Pancreas (tissue), 10 donors: Measurements from ENCODE around the gene ITPR3. TPM values are rescaled to one million over a fixed set of nuclear protein-coding genes. Genes with fewer than 3 reads are reported as not detected.
A peak's percentile ranks its signal among the peaks of the same experiment; 100 is the strongest.

Source experiments
- ATAC-seq, 4 donors: fragments of 200-7000 bp; cut with Tn5 transposase; one replicate each; pipeline versions ENCODE4 v1.8.0 to v1.9.1; 2020; ENCODE audit warnings: mild to moderate bottlenecking in 4 of 4, moderate library complexity in 4 of 4
- DNase-seq, 6 donors: peaks; one replicate each; pipeline ENCODE4 v3.0.0-alpha.2; 2020
- FAIRE-seq: peaks from 2 replicates; lab custom pipeline; 2012; peaks lifted over from hg19 to GRCh38; lab: Jason Lieb, UNC
- H3K27ac ChIP-seq, 4 donors: fragments of 200-600 bp; sonication (generic); 1 replicate in 3 of 4; 2 replicates in 1 of 4; pipeline versions ENCODE4 v1.5.0 to v1.8.0; 2020
- H3K27me3 ChIP-seq, 4 donors: fragments of 200-600 bp; one replicate each; pipeline ENCODE4 v1.8.0; 2021
- H3K36me3 ChIP-seq, 3 donors: fragments of 200-600 bp; sonication (generic) in 1 of 3; one replicate each; pipeline versions ENCODE4 v1.5.0 to v1.8.0; 2020 to 2021
- H3K4me1 ChIP-seq, 3 donors: fragments of 200-600 bp; one replicate each; pipeline ENCODE4 v1.8.0; 2021
- H3K4me3 ChIP-seq, 4 donors: fragments of 200-600 bp; sonication (generic) in 2 of 4; one replicate each; pipeline versions ENCODE4 v1.5.0 to v1.8.0; 2020 to 2021
- H3K9me3 ChIP-seq, 4 donors: fragments of 200-600 bp; one replicate each; pipeline ENCODE4 v1.8.0; 2021
- CTCF ChIP-seq, 4 donors: fragments of 200-600 bp; sonication (generic) in 3 of 4; IDR thresholded peaks; one replicate each; pipeline versions ENCODE4 v1.5.0 to v1.8.0; 2021; ENCODE audit warnings: antibody characterized with exemption in 4 of 4
- WGBS, 2 donors: extraction: QIAGEN DNeasy Blood & Tissue Kit; methylation state at CpG; one replicate each; pipeline ENCODE4 v1.1.7; 2013; 5-methylcytosine and 5-hydroxymethylcytosine counted together
- intact Hi-C, 3 donors: fragments of 100-400 bp; cut with DNase I; formaldehyde crosslinking; loops; one replicate each; pipeline versions ENCODE4 v1.11.1 to v1.14.2; 2022
- polyA plus RNA-seq, 2 donors: library from polyadenylated mRNA; stranded (reverse); fragments of 200-250 nt; gene quantifications; one replicate each; pipeline ENCODE4 v1.2.3, GENCODE V29; 2013
- total RNA-seq, 6 donors: library from RNA; stranded (reverse); fragmentation: NEBNext Ultra II Directional in 4 of 6; extraction: Animal tissue kit (Norgen Biotek cat#: 25700) in 4 of 6; gene quantifications; one replicate each; pipeline versions ENCODE4 v1.2.1 to v1.2.4, GENCODE V29; 2021 to 2023
- donor health status: healthy with polysubstance abuse.
- donor health status: DM: no; HTN: no; CAD: no; lungs with moderate emphysema.
- donor health status: DM: no; HTN: no; CAD: no.
- donor health status: control.
- donor health status: control.
- donor health status: Bipolar disorder and iron deficiency.
- donor health status: DM: yes; HTN: yes; CAD: no.
- donor health status: DM: no; HTN: no; CAD: no.
- donor health status: DM: no; HTN: no; CAD: no.
- donor health status: DM: yes; HTN: yes; CAD: no.

ITPR3 gene
- total and polyA plus RNA-seq, 8 donors, result 9.1 to 20.3 (median 12.9) TPM

GRCh38 chr6:33707771-33708170 lies 86.6 kb downstream of the ITPR3 start:
- TF ChIP-seq CTCF (IDR thresholded peaks at IDR 0.05), result no peak
- DNase-seq (no peak), ATAC-seq (no peak), FAIRE-seq (no peak)
- H3K36me3 ChIP-seq, result no peaks in the 10 kb centered on the region
- H3K27ac ChIP-seq, result no peak overlapping the region
- H3K4me1 ChIP-seq, result peaks cover 8 to 16% (median 14%) of the 10 kb centered on the region in 3 donors
- H3K4me3 ChIP-seq, result no peak overlapping the region
- H3K27me3 ChIP-seq, result no peaks in the 10 kb centered on the region
- WGBS, 2 donors, result 91 to 93% methylated on average over 5 of the region's 5 CpGs
- H3K9me3 ChIP-seq, result no peaks in the 10 kb centered on the region
- intact Hi-C loops, result no loop called here

- 89 to 91% methylated on average over 10 of the region's 10 CpGs for WGBS, 2 donors
- DNase-seq (no peak), ATAC-seq (no peak), FAIRE-seq (no peak)
- H3K27me3 ChIP-seq, result no peaks in the 10 kb centered on the region
- H3K9me3 ChIP-seq, result no peaks in the 10 kb centered on the region
- no peak overlapping the region for H3K4me3 ChIP-seq
- no peaks in the 10 kb centered on the region for H3K36me3 ChIP-seq
- intact Hi-C loops, result no loop called here
- no peak for TF ChIP-seq CTCF (IDR thresholded peaks at IDR 0.05)
- no peak overlapping the region for H3K27ac ChIP-seq
- H3K4me1 ChIP-seq, result peaks cover 8 to 16% (median 14%) of the 10 kb centered on the region in 3 donors
These were observed 87.5 kb downstream of the ITPR3 start for GRCh38 chr6:33708516-33709204.

GRCh38 chr6:33709605-33710295 lies 88.6 kb downstream of the ITPR3 start:
- DNase-seq (no peak), FAIRE-seq (no peak)

GRCh38 chr6:33710296-33711121 lies 89.4 kb downstream of the ITPR3 start:
- no peaks in the 10 kb centered on the region for H3K27me3 ChIP-seq
- H3K4me1 ChIP-seq, result peaks cover 8 to 17% (median 14%) of the 10 kb centered on the region in 3 donors
- peak overlapping the region; percentile 58 to 90 (median 88) for H3K4me3 ChIP-seq
- FAIRE-seq (no peak), DNase-seq (peak in 1 of 6 donors; percentile 36), ATAC-seq (peak in 2 of 4 donors; percentile 1 to 5)
- H3K27ac ChIP-seq, result no peak overlapping the region
- WGBS, 2 donors, result 69 to 70% methylated on average over 15 of the region's 15 CpGs
- no peak for TF ChIP-seq CTCF (IDR thresholded peaks at IDR 0.05)
- no peaks in the 10 kb centered on the region for H3K9me3 ChIP-seq
- H3K36me3 ChIP-seq, result no peaks in the 10 kb centered on the region
- intact Hi-C loops, result loop anchor here in 1 of 3 donors (5.0 kb wide), 1 partner anchor 52 kb away; no protein-coding TSS in a partner anchor

More at GRCh38 chr6:33709605-33710295, 88.6 kb downstream of the ITPR3 start:
- Histone ChIP-seq H3K4me1 (peaks cover 8 to 16% (median 14%) of the 10 kb centered on the region in 3 donors), H3K27ac (no peak overlapping the region), H3K36me3 (no peaks in the 10 kb centered on the region), H3K4me3 (no peak overlapping the region), H3K9me3 (no peaks in the 10 kb centered on the region), H3K27me3 (no peaks in the 10 kb centered on the region)
- TF ChIP-seq CTCF (IDR thresholded peaks at IDR 0.05), result no peak
- no peak for ATAC-seq
- intact Hi-C loops, result loop anchor here in 1 of 3 donors (5.0 kb wide), 1 partner anchor 53 kb away; no protein-coding TSS in a partner anchor
- 88 to 91% methylated on average over 10 of the region's 10 CpGs for WGBS, 2 donors
